ENCODE results near the gene IMPDH1. TPM values are rescaled to one million over a fixed set of nuclear protein-coding genes. Genes with fewer than 3 reads are reported as not detected.
"Not testable (repeated sequence)": the region's sequence is repeated elsewhere in the genome, so short reads cannot be mapped to it uniquely, and the experiment has no call there.

IMPDH1 gene
- 10 to 100 TPM; 70.4 to 72.3 TPM for total RNA-seq

GRCh38 chr7:128409596-128410450, at the start of gene IMPDH1:
TSS of gene IMPDH1 (minus strand) at chr7:128409982. CDS start at chr7:128409901, 81 bp downstream.
- no peaks in the 10 kb centered on the region for H3K9me3 Mint-ChIP-seq
- peak within 1 kb of the TSS; percentile 85 for H3K4me3 Mint-ChIP-seq
- H3K36me3 Mint-ChIP-seq (ENCODE audit: low read depth): no peaks in the 10 kb centered on the region
- CTCF ChIA-PET: interaction anchor here (1.2 to 6.2 kb wide), 8 partner anchors 10 to 51 kb away, joined by 3 to 55 read pairs (median 4); no protein-coding TSS in a partner anchor
- POLR2A ChIA-PET: no interaction called here
- H3K27ac Mint-ChIP-seq: peak within 1 kb of the TSS; percentile 86
- DNase-seq: peak; percentile 85
- H3K4me1 Mint-ChIP-seq: peaks cover 35% of the 10 kb centered on the region
- peaks cover 19% of the 10 kb centered on the region for H3K27me3 Mint-ChIP-seq

GRCh38 chr7:128459394-128459878, 49.7 kb upstream of the IMPDH1 start:
- POLR2A ChIA-PET: interaction anchor here (0.7 to 1.0 kb wide), 2 partner anchors 16 to 28 kb away, joined by 3 read pairs; no protein-coding TSS in a partner anchor
- H3K4me1 Mint-ChIP-seq: peaks cover 47% of the 10 kb centered on the region
- H3K4me3 Mint-ChIP-seq: no peak overlapping the region
- peak; percentile 80 for DNase-seq
- no peaks in the 10 kb centered on the region for H3K27me3 Mint-ChIP-seq
- peaks cover 12% of the 10 kb centered on the region for H3K36me3 Mint-ChIP-seq (ENCODE audit: low read depth)
- no peaks in the 10 kb centered on the region for H3K9me3 Mint-ChIP-seq
- CTCF ChIA-PET: interaction anchor here (0.6 to 4.2 kb wide), 11 partner anchors 10 to 474 kb away, joined by 3 to 116 read pairs (median 4); partner anchors contain the start of gene METTL2B
- peak overlapping the region; percentile 73 for H3K27ac Mint-ChIP-seq

- DNase-seq: no peak
- Mint-ChIP-seq H3K27me3 (no peaks in the 10 kb centered on the region), H3K4me3 (peak overlapping the region; percentile 16), H3K27ac (peak overlapping the region; percentile 74), H3K4me1 (peaks cover 47% of the 10 kb centered on the region), H3K9me3 (no peaks in the 10 kb centered on the region), H3K36me3 (ENCODE audit: low read depth) (peaks cover 10% of the 10 kb centered on the region)
- POLR2A ChIA-PET: interaction anchor here (0.7 kb wide), 1 partner anchor 28 kb away, joined by 3 read pairs; no protein-coding TSS in a partner anchor
- CTCF ChIA-PET: interaction anchor here (0.9 to 4.2 kb wide), 5 partner anchors 10 to 474 kb away, joined by 3 to 116 read pairs (median 3); no protein-coding TSS in a partner anchor
Observed at GRCh38 chr7:128458956-128459355, 49.2 kb upstream of the IMPDH1 start.

GRCh38 chr7:128457385-128457784, 47.6 kb upstream of the IMPDH1 start:
- H3K27ac Mint-ChIP-seq; H3K36me3 Mint-ChIP-seq (ENCODE audit: low read depth); H3K27me3 Mint-ChIP-seq; POLR2A ChIA-PET; DNase-seq; H3K9me3 Mint-ChIP-seq: not testable (repeated sequence)
- CTCF ChIA-PET: interaction anchor here (0.6 to 1.6 kb wide), 4 partner anchors 14 to 41 kb away, joined by 3 to 6 read pairs (median 4); no protein-coding TSS in a partner anchor
- Mint-ChIP-seq H3K4me3 (peak overlapping the region; percentile 91), H3K4me1 (peaks cover 51% of the 10 kb centered on the region)

- Mint-ChIP-seq H3K9me3 (no peaks in the 10 kb centered on the region), H3K27me3 (peaks cover 10% of the 10 kb centered on the region), H3K4me1 (peaks cover 56% of the 10 kb centered on the region), H3K4me3 (peak overlapping the region; percentile 91), H3K27ac (peak overlapping the region; percentile 93), H3K36me3 (ENCODE audit: low read depth) (peaks cover 4% of the 10 kb centered on the region)
- ChIA-PET POLR2A (no interaction called here), CTCF (interaction anchor here (1.2 to 4.8 kb wide), 3 partner anchors 15 to 73 kb away, joined by 3 to 46 read pairs (median 6); no protein-coding TSS in a partner anchor)
- no peak for DNase-seq
Observed at GRCh38 chr7:128456255-128456725, 46.5 kb upstream of the IMPDH1 start.

- ChIA-PET POLR2A (interaction anchor here (0.7 to 0.8 kb wide), 2 partner anchors 14 to 27 kb away, joined by 3 to 4 read pairs; no protein-coding TSS in a partner anchor), CTCF (interaction anchor here (0.6 to 4.8 kb wide), 14 partner anchors 10 to 74 kb away, joined by 3 to 46 read pairs (median 3); partner anchors contain the start of gene METTL2B)
- peaks cover 10% of the 10 kb centered on the region for H3K27me3 Mint-ChIP-seq
- H3K4me3 Mint-ChIP-seq: peak within 1 kb of the TSS; percentile 91
- peaks cover 4% of the 10 kb centered on the region for H3K36me3 Mint-ChIP-seq (ENCODE audit: low read depth)
- peak; percentile 93 for DNase-seq
- H3K27ac Mint-ChIP-seq: peak within 1 kb of the TSS; percentile 93
- H3K9me3 Mint-ChIP-seq: no peaks in the 10 kb centered on the region
- peaks cover 56% of the 10 kb centered on the region for H3K4me1 Mint-ChIP-seq
Observed at GRCh38 chr7:128455543-128456254, 45.9 kb upstream of the IMPDH1 start, which contains the start of gene HILPDA. TSS of gene HILPDA (plus strand) at chr7:128455878. CDS start at chr7:128457269, 1,391 bp downstream.

- H3K4me1 Mint-ChIP-seq: peaks cover 55% of the 10 kb centered on the region
Observed at GRCh38 chr7:128454808-128455542, 45.2 kb upstream of the IMPDH1 start.

GRCh38 chr7:128453836-128454804, 44.3 kb upstream of the IMPDH1 start:
- Mint-ChIP-seq H3K4me1 (peaks cover 47% of the 10 kb centered on the region), H3K27ac (no peak overlapping the region), H3K27me3 (peaks cover 10% of the 10 kb centered on the region), H3K9me3 (no peaks in the 10 kb centered on the region), H3K36me3 (ENCODE audit: low read depth) (peaks cover 6% of the 10 kb centered on the region), H3K4me3 (no peak overlapping the region)
- POLR2A ChIA-PET: no interaction called here
- CTCF ChIA-PET: interaction anchor here (1.2 to 4.8 kb wide), 8 partner anchors 7 to 92 kb away, joined by 3 to 46 read pairs (median 4); partner anchors contain the start of gene IMPDH1
- DNase-seq: no peak

More at GRCh38 chr7:128454808-128455542, 45.2 kb upstream of the IMPDH1 start:
- peaks cover 6% of the 10 kb centered on the region for H3K36me3 Mint-ChIP-seq (ENCODE audit: low read depth)
- H3K9me3 Mint-ChIP-seq: no peaks in the 10 kb centered on the region
- peak overlapping the region; percentile 91 for H3K4me3 Mint-ChIP-seq
- no peak for DNase-seq
- ChIA-PET POLR2A (interaction anchor here (0.7 to 0.8 kb wide), 2 partner anchors 15 to 26 kb away, joined by 3 to 4 read pairs; no protein-coding TSS in a partner anchor), CTCF (interaction anchor here (0.7 to 4.8 kb wide), 14 partner anchors 9 to 74 kb away, joined by 3 to 46 read pairs (median 4); partner anchors contain the start of gene METTL2B)
- H3K27ac Mint-ChIP-seq: peak overlapping the region; percentile 93
- H3K27me3 Mint-ChIP-seq: peaks cover 10% of the 10 kb centered on the region

GRCh38 chr7:128452552-128452951, 42.8 kb upstream of the IMPDH1 start:
- Mint-ChIP-seq H3K4me1 (peaks cover 33% of the 10 kb centered on the region), H3K4me3 (no peak overlapping the region), H3K27me3 (peaks cover 10% of the 10 kb centered on the region), H3K9me3 (no peaks in the 10 kb centered on the region), H3K36me3 (ENCODE audit: low read depth) (peaks cover 3% of the 10 kb centered on the region), H3K27ac (no peak overlapping the region)
- ChIA-PET POLR2A (interaction anchor here (0.8 kb wide), 1 partner anchor 287 kb away, joined by 3 read pairs; no protein-coding TSS in a partner anchor), CTCF (interaction anchor here (0.7 to 4.8 kb wide), 6 partner anchors 9 to 35 kb away, joined by 3 to 46 read pairs (median 4); no protein-coding TSS in a partner anchor)
- no peak for DNase-seq

- H3K4me3 Mint-ChIP-seq: no peak overlapping the region
- peaks cover 10% of the 10 kb centered on the region for H3K27me3 Mint-ChIP-seq
- DNase-seq: no peak
- no peaks in the 10 kb centered on the region for H3K9me3 Mint-ChIP-seq
- no peak overlapping the region for H3K27ac Mint-ChIP-seq
- CTCF ChIA-PET: no interaction called here
- H3K36me3 Mint-ChIP-seq (ENCODE audit: low read depth): peaks cover 3% of the 10 kb centered on the region
- peaks cover 20% of the 10 kb centered on the region for H3K4me1 Mint-ChIP-seq
- POLR2A ChIA-PET: no interaction called here
Observed at GRCh38 chr7:128450913-128451312, 41.1 kb upstream of the IMPDH1 start.

All from activated CD4-positive, alpha-beta T cell treated with anti-CD3 and anti-CD28 coated beads, Interleukin-2, amount 10 ng/mL, durations not matched to agents 7 days and 5 days (primary cell).